GM12865 (cell line): ENCODE measurements around the gene GRK2.
"Not testable (repeated sequence)": the region's sequence is repeated elsewhere in the genome, so short reads cannot be mapped to it uniquely, and the experiment has no call there.

Source experiments
- DNase-seq: peaks from one replicate; pipeline ENCODE4 v3.0.0; 2010; ENCODE audit warnings: low read depth
- H3K4me3 ChIP-seq: 2 replicates; pipeline ENCODE4 v1.5.1; 2011; ENCODE audit warnings: mild to moderate bottlenecking, low read depth, low read length, control low read depth
- CTCF ChIP-seq: IDR thresholded peaks from 2 replicates; pipeline ENCODE4 v1.5.1; 2011; ENCODE audit warnings: low read length, control low read depth, low read depth, inconsistent platforms; ENCODE audit not compliant: insufficient read depth; ENCODE audit errors: missing control alignments

The GRK2 gene

GRCh38 chr11:67254798-67255197 is 11.5 kb upstream of the GRK2 start:
- peak; percentile 2 for DNase-seq
- TF ChIP-seq CTCF: no peak
- no peak overlapping the region for H3K4me3 ChIP-seq

- H3K4me3 ChIP-seq: no peak overlapping the region
- no peak for TF ChIP-seq CTCF
- peak; percentile 3 for DNase-seq
Measured at GRCh38 chr11:67255353-67255752, 10.9 kb upstream of the GRK2 start.

- H3K4me3 ChIP-seq: no peak overlapping the region
- TF ChIP-seq CTCF: no peak
- DNase-seq: no peak
Measured at GRCh38 chr11:67255864-67256263, 10.4 kb upstream of the GRK2 start.

DNA sequence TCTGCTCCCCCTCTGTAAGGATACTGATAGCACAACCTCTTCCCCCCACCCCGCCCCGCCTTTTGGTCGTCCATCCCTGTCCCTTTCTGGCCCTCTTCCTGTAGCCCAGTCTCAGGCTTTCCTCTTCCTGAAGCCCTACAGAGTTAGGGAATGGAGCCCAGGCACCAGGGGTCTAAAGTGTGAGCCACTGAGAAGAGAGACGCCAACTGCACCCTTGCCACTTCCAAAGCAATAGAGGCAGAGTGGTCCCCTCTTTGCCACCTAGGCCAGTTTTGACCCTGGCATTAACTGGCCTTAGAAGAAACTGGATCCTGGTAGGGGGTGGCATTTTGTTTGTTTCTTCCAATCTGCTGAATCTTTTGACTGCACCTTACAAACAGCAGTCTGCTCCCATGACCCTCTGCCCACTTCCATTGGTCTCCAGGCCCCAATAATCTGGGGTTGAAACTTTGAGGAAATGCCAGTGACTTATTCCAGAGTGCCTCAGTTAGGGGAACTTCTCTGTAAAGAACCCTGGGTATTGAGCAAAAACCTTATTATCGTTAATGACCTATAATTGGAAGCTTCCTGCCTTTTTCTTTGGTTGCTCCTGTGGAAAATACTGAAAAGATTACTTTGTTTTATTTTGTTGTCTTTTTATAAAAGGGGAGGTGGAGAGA is 9.7 kb upstream of the GRK2 start:
- DNase-seq: no peak
- no peak for TF ChIP-seq CTCF

GRCh38 chr11:67260406-67260805 is 5.9 kb upstream of the GRK2 start:
- no peak for TF ChIP-seq CTCF

More for the DNA sequence above, 9.7 kb upstream of the GRK2 start:
- H3K4me3 ChIP-seq: no peak overlapping the region

DNA sequence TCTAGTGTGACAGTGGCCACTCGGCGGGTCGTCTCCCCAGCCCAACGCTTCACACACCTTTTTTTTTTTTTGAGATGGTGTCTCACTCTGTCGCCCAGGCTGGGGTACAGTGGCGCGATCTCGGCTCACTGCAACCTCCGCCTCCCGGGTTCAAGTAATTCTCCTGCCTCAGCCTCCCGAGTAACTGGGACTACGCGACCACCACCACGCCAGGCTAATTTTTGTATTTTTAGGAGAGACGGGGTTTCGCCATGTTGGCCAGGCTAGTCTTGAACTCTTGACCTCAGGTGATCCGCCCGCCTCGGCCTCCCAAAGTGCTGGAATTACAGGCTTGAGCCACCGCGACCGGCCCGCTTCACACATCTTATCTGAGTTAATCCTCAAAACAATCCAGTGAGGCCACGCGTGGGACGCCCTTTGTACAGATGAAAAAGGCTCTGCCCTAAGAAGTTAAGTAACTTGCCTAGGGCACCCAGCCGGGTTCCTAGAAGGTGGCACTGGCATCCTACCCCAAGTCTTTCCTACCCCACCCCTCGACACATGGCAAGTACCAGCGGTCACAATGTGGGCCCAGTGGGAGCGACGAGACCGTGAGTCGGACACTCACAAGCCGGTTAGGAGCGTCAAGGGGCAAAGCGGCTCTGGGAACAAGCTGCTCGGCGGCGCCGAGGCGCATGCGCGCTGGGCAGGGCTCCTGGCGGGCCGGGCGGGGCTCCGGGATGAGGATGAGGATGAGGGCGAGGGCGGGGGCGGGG is 5.2 kb upstream of the GRK2 start:
- peak; percentile 45 for DNase-seq
- H3K4me3 ChIP-seq: not testable (repeated sequence)

More at GRCh38 chr11:67260406-67260805, 5.9 kb upstream of the GRK2 start:
- no peak overlapping the region for H3K4me3 ChIP-seq
- DNase-seq: no peak

GRCh38 chr11:67261640-67261945 is 4.7 kb upstream of the GRK2 start:
- TF ChIP-seq CTCF: no peak
- H3K4me3 ChIP-seq: no peak overlapping the region
- DNase-seq: no peak
